HG03025 (cell line): ENCODE results near the gene GRK3.
A peak's percentile ranks its signal among the peaks of the same experiment; 100 is the strongest.
"Not testable (repeated sequence)": the region's sequence is repeated elsewhere in the genome, so short reads cannot be mapped to it uniquely, and the experiment has no call there.

Experiments
- ATAC-seq: cut with Tn5 transposase; IDR thresholded peaks from one replicate; pipeline ENCODE4 v1.9.1; 2021; ENCODE audit warnings: mild to moderate bottlenecking, moderate library complexity; ENCODE audit not compliant: unreplicated experiment, low FRiP score

GRK3 gene

GRCh38 chr22:25564320-25564978 is at the start of gene GRK3:
Gene GRK3 (plus strand): TSS chr22:25564675. CDS start chr22:25565041, 366 bp downstream.
- peak; percentile 45 for ATAC-seq

- no peak for ATAC-seq
Observed at GRCh38 chr22:25518000-25518663, 46.3 kb upstream of the GRK3 start.

DNA sequence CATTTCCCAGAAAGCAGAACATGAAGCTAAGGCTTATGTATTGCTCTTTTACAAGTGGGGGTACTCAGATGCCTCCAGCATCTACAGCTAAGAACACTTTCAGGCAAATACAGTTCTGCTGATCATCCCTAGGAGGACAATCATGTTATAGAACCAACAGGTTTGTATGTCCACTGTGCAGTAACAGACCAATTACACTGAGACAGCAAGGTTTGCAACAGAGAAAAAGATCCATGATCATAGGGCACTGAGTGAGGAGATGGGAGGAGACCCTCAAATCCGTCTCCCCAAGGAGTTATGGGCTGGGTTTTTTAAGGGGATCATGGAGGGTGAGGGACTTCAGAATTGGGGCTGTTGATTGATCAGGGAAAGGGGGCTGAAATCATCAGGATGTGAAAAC is 39.1 kb upstream of the GRK3 start:
- ATAC-seq, result no peak

GRCh38 chr22:25525804-25526584 is 38.5 kb upstream of the GRK3 start:
- ATAC-seq, result not testable (repeated sequence)

- not testable (repeated sequence) for ATAC-seq
Observed at GRCh38 chr22:25527016-25527415, 37.5 kb upstream of the GRK3 start.

DNA sequence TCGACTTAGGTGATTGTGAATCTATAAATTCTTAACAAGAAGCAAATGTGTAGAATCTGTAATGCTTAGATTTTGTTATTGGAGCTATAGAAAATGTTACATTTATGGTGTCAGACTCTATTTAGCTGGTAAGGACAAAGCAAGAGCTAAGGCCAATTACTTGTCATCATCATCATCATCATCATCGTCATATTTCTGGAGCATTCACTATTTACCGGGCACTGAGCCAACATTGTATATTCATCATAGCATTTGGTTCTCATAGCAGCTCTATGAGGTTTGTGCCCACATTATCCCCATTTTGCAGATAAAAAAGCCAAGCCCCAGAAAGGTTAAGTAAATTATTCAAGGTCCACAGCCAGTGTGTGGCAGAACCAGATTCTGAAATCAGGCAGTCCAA is 36.4 kb upstream of the GRK3 start:
- ATAC-seq, result not testable (repeated sequence)

GRCh38 chr22:25529059-25529458 is 35.4 kb upstream of the GRK3 start:
- not testable (repeated sequence) for ATAC-seq

DNA sequence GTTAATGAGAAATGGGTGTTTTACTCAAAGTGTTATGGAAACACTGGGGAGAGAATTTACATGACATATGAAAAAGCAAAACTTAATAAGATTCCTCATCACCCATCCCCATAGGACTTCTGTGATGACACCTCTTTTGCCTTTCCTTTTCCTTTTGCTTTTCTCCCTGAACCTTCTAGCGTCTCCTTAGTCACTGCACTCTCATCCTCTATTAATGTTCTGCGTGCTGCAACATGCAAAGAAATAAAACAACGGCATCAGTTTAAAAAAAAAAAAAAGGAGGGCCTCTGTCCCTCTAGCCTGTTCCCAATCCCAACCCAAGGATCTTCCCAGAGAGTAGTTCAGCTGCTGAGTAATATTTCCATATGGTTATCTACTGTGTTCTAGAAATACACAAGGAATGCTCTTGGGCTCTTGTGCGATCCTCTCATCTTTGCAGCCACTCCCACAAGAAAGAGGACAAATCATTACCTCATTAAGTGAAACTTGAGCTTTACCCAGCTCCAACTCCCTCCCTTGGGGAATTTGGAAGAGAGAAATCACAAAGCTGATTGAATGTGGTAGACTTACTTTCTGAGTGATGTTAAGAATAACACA is 34.8 kb upstream of the GRK3 start:
- not testable (repeated sequence) for ATAC-seq

GRCh38 chr22:25531677-25532076 is 32.8 kb upstream of the GRK3 start:
- not testable (repeated sequence) for ATAC-seq

GRCh38 chr22:25534724-25535123 is 29.8 kb upstream of the GRK3 start:
- ATAC-seq, result no peak

DNA sequence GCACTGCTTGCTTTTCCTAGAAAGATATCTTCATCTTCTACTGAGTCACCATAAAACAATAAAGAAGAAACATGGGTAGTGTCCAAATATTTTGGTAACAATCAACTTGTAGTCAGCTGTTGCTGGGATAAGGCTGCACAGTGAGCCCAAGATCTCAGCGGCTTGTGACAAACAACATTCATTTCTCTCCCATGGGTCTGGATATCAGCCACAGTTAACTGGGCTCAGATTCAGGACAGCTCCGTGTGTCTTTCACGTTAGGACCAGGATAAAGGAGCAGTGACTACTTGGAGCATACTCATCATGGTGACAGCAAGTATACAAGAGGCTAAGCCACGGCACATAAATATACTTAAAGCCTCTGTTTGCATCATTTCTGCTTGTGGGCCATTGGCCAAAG is 27.9 kb upstream of the GRK3 start:
- no peak for ATAC-seq

GRCh38 chr22:25540166-25540907 is 24.1 kb upstream of the GRK3 start:
- no peak for ATAC-seq

GRCh38 chr22:25540908-25541660 is 23.4 kb upstream of the GRK3 start:
- no peak for ATAC-seq

DNA sequence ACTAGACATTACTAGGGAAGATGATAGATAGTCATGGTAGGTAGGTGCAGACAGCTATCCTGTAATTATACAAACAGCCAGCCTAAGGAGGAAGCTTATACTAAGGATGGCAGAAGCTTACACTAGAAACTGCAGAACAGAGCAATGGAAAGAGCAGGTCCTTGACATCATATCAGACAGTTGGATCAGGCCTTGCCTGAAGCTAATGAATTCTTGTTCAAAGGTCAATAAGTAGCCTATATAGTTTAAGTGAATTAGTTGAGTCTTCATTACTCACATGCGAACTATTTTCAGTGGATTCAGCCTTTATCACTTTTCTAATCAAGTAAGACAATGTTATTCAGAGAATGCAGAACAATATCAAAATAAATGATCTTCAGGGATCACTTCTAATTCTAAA is 22.3 kb upstream of the GRK3 start:
- no peak for ATAC-seq

DNA sequence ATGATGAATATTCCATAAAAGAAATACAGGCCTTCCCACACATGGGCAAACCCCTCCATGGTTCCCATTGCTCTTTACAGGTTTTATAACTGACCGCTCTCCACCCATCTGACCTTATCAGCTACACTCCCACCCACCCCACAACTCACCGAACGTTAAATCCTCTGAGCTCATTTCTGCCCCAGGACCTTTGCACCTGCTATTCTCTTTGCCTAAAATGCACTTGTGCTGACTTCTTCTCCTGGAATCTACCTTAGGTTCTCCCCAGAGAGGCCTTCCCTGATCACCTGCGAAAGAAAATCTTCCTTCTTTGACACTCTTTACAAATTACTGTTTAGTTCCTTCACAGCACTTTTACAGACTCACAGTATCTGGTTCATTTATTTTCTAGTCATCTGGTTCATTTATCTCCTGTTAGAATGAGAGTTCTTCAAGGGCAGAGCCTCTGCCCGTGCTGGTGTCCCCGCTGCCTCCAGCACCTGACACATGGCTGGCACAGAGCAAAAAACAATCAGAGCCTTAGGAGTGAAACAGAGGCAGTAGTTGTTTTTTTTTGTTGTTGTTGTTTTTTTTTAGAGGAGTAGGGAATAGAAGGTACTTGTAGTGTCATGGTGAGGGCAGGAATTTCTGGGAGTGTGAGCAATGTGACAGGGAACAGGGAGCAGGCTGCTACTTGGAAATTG is 21.6 kb upstream of the GRK3 start:
- no peak for ATAC-seq

DNA sequence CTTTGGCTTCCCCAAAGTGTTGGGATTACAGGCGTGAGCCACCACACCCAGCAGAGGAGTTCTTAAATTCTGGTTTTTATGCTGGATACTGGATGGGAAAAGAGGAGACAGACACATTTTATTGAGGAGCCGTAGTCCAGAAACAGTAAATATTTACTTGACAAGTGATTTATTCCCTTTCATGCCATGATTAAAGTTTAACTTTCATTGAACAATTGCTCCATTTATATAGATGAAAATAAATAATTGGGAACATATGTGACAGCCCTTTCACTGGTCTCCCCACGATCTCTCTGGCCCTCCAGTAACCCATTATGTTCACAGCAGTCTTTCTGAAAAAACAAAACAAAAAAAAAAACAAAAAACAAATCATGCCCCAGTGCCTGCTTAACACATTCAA is 19.3 kb upstream of the GRK3 start:
- ATAC-seq, result no peak

- no peak for ATAC-seq
Observed at GRCh38 chr22:25545672-25546071, 18.8 kb upstream of the GRK3 start.

- ATAC-seq, result no peak
Observed at GRCh38 chr22:25546242-25546641, 18.2 kb upstream of the GRK3 start.

DNA sequence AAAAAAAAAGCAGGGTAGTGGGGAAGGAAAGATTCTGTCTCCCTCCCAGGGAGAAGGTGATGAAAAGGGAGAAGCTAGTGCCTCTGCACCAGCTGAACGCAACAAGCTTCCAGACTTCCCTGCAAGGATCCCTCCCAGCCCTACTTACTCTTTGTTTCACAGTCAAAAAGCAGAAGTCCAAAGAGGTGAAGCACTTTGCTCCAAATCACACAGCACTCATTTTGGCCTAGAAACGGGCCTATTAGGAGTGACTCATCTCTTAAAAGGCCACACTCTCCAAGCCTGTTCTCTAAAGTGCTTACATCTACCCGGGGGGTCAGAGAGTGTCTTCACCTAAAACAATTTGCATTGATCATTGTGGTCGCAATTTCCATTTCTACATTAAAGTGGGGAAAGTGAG is 17.7 kb upstream of the GRK3 start:
- no peak for ATAC-seq
